GM12864 (cell line): ENCODE measurements around the gene B3GNT9.

Experiments
- DNase-seq: peaks from one replicate; pipeline ENCODE4 v3.0.0-alpha.2; 2011; ENCODE audit warnings: low read depth
- H3K4me3 ChIP-seq: 2 replicates; pipeline ENCODE4 v1.5.1; 2011; ENCODE audit warnings: mild to moderate bottlenecking, low read depth, low read length, control low read depth
- CTCF ChIP-seq: IDR thresholded peaks from 2 replicates; pipeline ENCODE4 v1.5.1; 2011; ENCODE audit warnings: low read depth, mild to moderate bottlenecking, moderate library complexity, low read length, control low read depth, inconsistent platforms; ENCODE audit errors: missing control alignments

The B3GNT9 gene

GRCh38 chr16:67146523-67147357 is 4.1 kb downstream of the B3GNT9 start:
- DNase-seq: no peak
- no peak for TF ChIP-seq CTCF
- no peak overlapping the region for H3K4me3 ChIP-seq

GRCh38 chr16:67145746-67146145 is 5.1 kb downstream of the B3GNT9 start:
- no peak for TF ChIP-seq CTCF
- no peak overlapping the region for H3K4me3 ChIP-seq
- no peak for DNase-seq

- H3K4me3 ChIP-seq: no peak overlapping the region
- no peak for TF ChIP-seq CTCF
- no peak for DNase-seq
These were observed 5.9 kb downstream of the B3GNT9 start for GRCh38 chr16:67144943-67145342.

GRCh38 chr16:67142342-67142741 is 8.5 kb downstream of the B3GNT9 start:
- TF ChIP-seq CTCF: no peak
- DNase-seq: no peak
- no peak overlapping the region for H3K4me3 ChIP-seq

- H3K4me3 ChIP-seq: no peak overlapping the region
- no peak for TF ChIP-seq CTCF
- DNase-seq: no peak
These were observed 9.4 kb downstream of the B3GNT9 start for GRCh38 chr16:67141391-67141790.

GRCh38 chr16:67137605-67138004 is 13.2 kb downstream of the B3GNT9 start:
- no peak overlapping the region for H3K4me3 ChIP-seq
- DNase-seq: no peak
- no peak for TF ChIP-seq CTCF

GRCh38 chr16:67129422-67129821 is 21.4 kb downstream of the B3GNT9 start:
- H3K4me3 ChIP-seq: no peak overlapping the region
- DNase-seq: no peak
- TF ChIP-seq CTCF: no peak
